Activated T-cell treated with anti-CD3 and anti-CD28 coated beads, Interleukin-2, amount 50 U/mL, for 72 hours (primary cell): ENCODE data around the gene TRPM8. TPM values are rescaled to one million over a fixed set of nuclear protein-coding genes. Genes with fewer than 3 reads are reported as not detected.

Source experiments
- ATAC-seq, 2 donors: fragments of 150-1000 bp; cut with Tn5 transposase; replicated peaks in 1 of 2; 2 replicates each; pipeline ENCODE4 v1.10.0; 2021; ENCODE audit warnings: moderate library complexity in 2 of 2, mild to moderate bottlenecking in 1 of 2
- DNase-seq, 2 donors: peaks; one replicate each; pipeline ENCODE4 v3.0.0; 2021 to 2022; ENCODE audit warnings: mixed read lengths in 1 of 2
- H3K27ac Mint-ChIP-seq: one replicate; pipeline ENCODE4 v1.8.0; 2022; ENCODE audit warnings: mild to moderate bottlenecking, moderate library complexity, mixed read lengths
- H3K27me3 Mint-ChIP-seq: one replicate; pipeline ENCODE4 v1.8.0; 2022; ENCODE audit warnings: low read depth, mixed read lengths
- H3K36me3 Mint-ChIP-seq, 2 donors: one replicate each; pipeline ENCODE4 v1.8.0; 2022; ENCODE audit warnings: mixed read lengths in 2 of 2, mild to moderate bottlenecking in 1 of 2; ENCODE audit not compliant: insufficient read depth in 2 of 2
- H3K4me1 Mint-ChIP-seq: one replicate; pipeline ENCODE4 v1.8.0; 2022; ENCODE audit warnings: low read depth, mixed read lengths
- H3K4me3 Mint-ChIP-seq, 2 donors: one replicate each; pipeline ENCODE4 v1.8.0; 2022; ENCODE audit warnings: mild to moderate bottlenecking in 2 of 2, mixed read lengths in 2 of 2, moderate library complexity in 2 of 2
- H3K9me3 Mint-ChIP-seq, 2 donors: one replicate each; pipeline ENCODE4 v1.8.0; 2022; ENCODE audit warnings: mixed read lengths in 2 of 2
- total RNA-seq, 2 donors: library from RNA; stranded (reverse); gene quantifications; one replicate each; pipeline ENCODE4 v1.2.3, GENCODE V29; 2022

TRPM8 gene
- total RNA-seq, 2 donors from 2014 or later = not detected

DNA sequence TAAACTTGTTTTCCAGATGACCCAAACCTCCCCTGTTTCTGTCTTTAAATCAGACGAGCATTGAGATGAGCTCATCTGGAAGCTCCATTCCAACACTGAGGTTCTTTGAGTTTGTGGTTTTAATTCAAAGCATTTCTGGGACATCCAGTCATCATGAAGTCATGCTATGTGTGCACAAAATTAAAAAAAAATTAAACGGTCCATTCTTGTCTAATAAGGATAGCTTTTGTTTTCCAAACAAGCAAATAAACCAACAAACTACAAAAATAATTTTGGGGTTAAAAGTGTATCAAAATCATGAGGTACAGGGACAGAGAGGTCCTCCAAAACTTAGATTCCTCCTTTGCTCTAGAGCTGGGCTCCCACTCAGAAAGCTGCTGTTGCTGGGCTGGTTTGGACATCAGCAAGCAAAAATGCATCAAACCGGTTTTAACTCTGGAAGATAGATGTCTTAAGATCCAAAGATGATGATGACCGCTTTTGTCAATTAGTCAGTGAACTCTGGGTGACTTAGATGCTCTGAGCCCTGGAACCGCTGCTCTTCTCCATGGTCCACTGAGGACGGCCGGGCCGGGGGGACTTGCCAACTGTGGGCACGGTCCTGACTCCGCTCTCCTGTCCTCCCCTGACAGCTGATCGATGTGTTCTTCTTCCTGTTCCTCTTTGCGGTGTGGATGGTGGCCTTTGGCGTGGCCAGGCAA is 65.4 kb downstream of the TRPM8 start:
- H3K9me3 Mint-ChIP-seq = peaks cover 0 to 3% of the 10 kb centered on the region in 2 donors
- DNase-seq (no peak), ATAC-seq (no peak)
- H3K4me3 Mint-ChIP-seq = no peak overlapping the region
- H3K27ac Mint-ChIP-seq = no peak overlapping the region
- peaks cover 0 to 2% of the 10 kb centered on the region in 2 donors for H3K36me3 Mint-ChIP-seq
- peaks cover 17% of the 10 kb centered on the region for H3K4me1 Mint-ChIP-seq
- H3K27me3 Mint-ChIP-seq = no peaks in the 10 kb centered on the region

DNA sequence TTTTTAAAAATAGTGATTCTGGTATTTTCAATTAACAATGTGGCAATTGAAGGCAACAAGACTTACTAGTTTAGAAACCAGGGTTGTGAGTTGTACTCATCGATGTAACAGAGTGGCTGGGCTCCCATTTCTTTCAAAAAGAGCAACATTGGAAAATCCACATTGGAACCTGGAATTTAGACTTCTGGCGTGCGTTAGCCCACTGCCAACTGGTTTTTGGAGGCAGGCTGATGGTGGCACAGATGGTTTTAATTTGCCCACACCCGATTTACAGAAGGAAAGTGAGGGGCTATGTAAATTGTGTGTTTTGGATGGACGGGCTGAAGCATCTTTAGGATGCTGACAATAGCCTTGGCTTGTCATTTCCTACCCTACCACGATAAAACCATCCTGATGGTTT is 66.3 kb downstream of the TRPM8 start:
- peaks cover 22% of the 10 kb centered on the region for H3K4me1 Mint-ChIP-seq
- ATAC-seq (no peak), DNase-seq (no peak)
- no peak overlapping the region for H3K4me3 Mint-ChIP-seq
- H3K27ac Mint-ChIP-seq = no peak overlapping the region
- peaks cover 2% of the 10 kb centered on the region in 2 donors for H3K36me3 Mint-ChIP-seq
- no peaks in the 10 kb centered on the region for H3K27me3 Mint-ChIP-seq
- peaks cover 0 to 10% of the 10 kb centered on the region in 2 donors for H3K9me3 Mint-ChIP-seq

DNA sequence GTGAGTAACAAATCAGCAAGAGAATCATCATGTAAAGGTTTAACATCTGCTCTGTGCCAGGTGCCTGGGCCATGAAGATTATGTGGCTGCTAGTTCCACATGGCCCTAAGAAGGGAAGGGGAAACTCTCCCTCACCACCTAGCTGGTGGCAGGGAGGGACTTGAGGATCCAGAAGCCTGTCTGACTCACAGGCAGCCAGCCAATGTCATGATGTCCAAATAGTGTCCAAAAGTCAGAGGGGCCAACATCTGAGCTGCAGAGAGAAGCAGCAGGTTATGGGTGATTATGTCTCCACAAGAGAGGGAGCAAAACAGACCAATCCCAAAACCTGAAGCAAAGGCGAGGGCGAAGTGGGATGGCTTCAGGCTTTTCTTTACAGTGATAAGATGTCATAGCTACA is 71.4 kb downstream of the TRPM8 start:
- Mint-ChIP-seq H3K27me3 (no peaks in the 10 kb centered on the region), H3K4me1 (peaks cover 49% of the 10 kb centered on the region), H3K4me3 (no peak overlapping the region), H3K9me3 (peaks cover 0 to 10% of the 10 kb centered on the region in 2 donors), H3K36me3 (peaks cover 2% of the 10 kb centered on the region in 2 donors), H3K27ac (no peak overlapping the region)
- ATAC-seq (no peak), DNase-seq (no peak)

DNA sequence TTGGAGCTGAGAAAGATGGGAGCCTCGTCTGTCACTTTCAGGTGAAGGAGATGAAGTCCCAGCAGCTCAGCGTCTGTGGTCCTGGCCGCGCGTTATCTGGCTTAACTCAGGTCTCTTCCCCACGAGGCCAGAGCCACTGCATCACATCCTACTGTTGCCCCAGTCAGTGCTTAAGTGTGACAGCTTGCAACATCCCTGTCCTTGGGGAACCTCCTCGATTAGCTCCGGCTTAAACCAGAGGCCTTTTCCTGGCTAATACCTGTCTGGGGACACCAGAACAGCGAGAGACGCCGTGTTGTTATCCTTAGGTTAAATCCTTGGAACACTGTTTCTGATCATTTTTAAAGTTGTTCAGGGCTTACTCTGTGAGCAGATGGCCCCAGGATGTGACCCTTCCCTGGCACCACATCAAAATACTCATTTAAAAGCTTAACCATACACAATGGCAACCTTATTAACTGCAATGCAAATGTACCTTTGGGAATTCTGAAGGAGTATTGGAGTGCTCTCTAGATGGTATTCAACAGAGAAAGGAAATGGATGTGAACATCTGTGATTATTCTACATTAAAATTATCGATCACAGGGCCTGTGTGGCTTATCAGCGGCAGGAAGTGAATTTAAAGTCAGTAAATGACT is 72.2 kb downstream of the TRPM8 start:
- peak overlapping the region in 1 of 2 donors; percentile 74 for H3K4me3 Mint-ChIP-seq
- peaks cover 49% of the 10 kb centered on the region for H3K4me1 Mint-ChIP-seq
- peaks cover 0 to 10% of the 10 kb centered on the region in 2 donors for H3K9me3 Mint-ChIP-seq
- H3K27me3 Mint-ChIP-seq = no peaks in the 10 kb centered on the region
- DNase-seq = no peak
- H3K27ac Mint-ChIP-seq = no peak overlapping the region
- peaks cover 2% of the 10 kb centered on the region in 2 donors for H3K36me3 Mint-ChIP-seq
- ATAC-seq = no peak

DNA sequence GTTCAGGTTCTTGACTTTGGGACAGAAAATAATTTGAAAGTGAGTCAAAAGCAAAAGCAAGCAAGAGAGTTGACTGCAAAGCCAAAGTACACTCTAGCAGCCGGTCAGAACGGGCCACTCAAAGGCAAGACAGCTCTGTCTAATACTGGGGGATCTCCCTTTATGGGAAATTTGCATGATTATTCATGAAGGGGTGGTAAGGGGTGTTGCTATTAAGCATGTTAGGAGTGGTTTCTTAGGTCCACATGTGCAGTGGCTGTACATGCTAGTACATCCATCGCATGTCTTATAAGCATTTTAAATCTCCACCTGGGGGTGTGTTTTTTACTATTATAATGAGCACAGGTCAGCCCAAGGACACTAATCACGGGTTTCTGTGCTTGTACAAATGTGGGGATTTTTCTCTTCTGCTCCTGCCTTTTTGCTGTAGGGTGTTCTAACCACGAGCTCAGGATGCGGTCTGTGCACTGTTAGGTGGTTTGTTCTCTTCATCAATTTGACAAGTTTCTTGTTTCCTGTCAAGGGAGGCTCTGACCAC is 73.2 kb downstream of the TRPM8 start:
- Mint-ChIP-seq H3K4me1 (peaks cover 49% of the 10 kb centered on the region), H3K4me3 (peak overlapping the region; percentile 30 to 74)
- DNase-seq = peak; percentile 60 to 64

DNA sequence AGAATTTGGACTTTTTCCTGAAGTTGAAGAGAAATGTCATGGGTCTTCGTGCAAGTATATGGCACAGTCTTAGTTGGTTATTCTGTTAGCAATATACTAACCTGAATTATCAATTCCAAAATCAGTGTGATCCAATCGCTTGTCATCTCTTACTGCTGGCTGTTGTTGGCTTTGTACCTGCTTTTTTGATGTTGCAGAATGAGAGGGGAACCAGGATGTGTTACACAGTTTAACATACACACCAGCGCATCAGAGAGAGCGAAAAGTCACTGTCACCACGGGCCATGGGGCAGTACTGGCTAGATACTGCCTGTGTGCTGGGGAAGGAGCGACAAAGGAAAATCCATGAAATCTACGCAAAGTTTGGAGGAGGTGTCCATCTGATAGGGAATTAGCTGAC is 74.0 kb downstream of the TRPM8 start:
- no peak overlapping the region for H3K27ac Mint-ChIP-seq
- peaks cover 0 to 7% of the 10 kb centered on the region in 2 donors for H3K9me3 Mint-ChIP-seq
- ATAC-seq (no peak), DNase-seq (no peak)
- H3K4me1 Mint-ChIP-seq = peaks cover 53% of the 10 kb centered on the region
- peaks cover 0 to 2% of the 10 kb centered on the region in 2 donors for H3K36me3 Mint-ChIP-seq
- no peaks in the 10 kb centered on the region for H3K27me3 Mint-ChIP-seq
- no peak overlapping the region for H3K4me3 Mint-ChIP-seq

More for the DNA sequence above, 73.2 kb downstream of the TRPM8 start:
- Mint-ChIP-seq H3K9me3 (peaks cover 0 to 8% of the 10 kb centered on the region in 2 donors), H3K36me3 (peaks cover 2% of the 10 kb centered on the region in 2 donors), H3K27ac (no peak overlapping the region), H3K27me3 (no peaks in the 10 kb centered on the region)
- ATAC-seq = peak; percentile 88

DNA sequence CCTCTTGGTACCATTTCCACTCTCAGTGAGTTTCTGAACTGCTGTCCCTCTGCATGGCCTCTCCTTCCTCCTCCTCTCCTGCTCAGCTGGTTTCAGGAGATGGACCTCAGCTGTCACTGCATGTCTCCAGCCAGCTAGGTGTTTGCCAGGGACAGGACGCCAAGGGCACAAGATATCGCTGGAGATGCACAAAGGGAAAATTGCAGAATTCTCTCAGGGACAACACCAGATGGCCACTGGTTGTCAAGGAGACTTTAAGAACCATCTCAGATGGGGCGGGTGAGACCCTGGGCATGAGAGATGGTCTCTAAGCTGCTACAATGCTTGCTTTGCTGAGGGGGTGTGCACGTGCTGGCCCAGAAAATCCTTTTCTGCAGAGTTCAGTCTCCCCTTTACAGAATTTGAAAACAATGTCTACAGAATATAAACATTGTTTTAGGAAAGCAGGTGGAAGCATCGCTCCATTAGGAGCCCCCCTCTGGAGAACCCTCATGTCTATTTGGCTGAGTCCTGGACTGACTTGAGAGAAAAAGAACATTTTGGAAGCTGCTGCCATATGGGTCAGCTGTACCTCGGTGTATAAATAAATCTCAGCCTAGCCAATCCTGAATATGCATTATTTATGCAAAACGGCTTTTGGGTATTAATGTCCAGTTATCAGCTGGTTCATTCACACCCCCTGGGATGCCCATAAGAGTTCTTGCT is 75.5 kb downstream of the TRPM8 start:
- ATAC-seq = no peak
- H3K4me1 Mint-ChIP-seq = peaks cover 58% of the 10 kb centered on the region

DNA sequence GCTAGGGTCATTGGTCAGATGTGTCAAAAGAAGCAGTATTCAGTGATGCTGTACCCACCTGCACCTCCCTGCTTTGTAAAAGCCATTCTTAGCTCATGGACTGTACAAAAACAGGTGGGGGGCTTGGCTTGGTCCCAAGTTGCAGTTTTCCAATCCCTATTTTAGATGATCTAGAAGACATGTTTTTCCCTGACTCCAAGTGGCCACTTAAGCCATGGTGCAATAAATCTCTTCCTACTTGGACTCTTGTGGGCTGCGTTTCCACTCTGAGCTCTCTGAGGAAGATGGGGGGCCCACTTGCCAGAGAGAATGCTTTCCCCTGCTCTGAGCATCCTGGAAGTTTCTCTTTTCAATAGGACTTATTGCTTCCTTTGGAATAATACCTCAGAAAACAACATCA is 76.3 kb downstream of the TRPM8 start:
- ATAC-seq (no peak), DNase-seq (no peak)
- H3K4me1 Mint-ChIP-seq = peaks cover 50% of the 10 kb centered on the region
- no peaks in the 10 kb centered on the region for H3K27me3 Mint-ChIP-seq
- H3K9me3 Mint-ChIP-seq = no peaks in the 10 kb centered on the region
- no peak overlapping the region for H3K27ac Mint-ChIP-seq
- no peaks in the 10 kb centered on the region for H3K36me3 Mint-ChIP-seq
- no peak overlapping the region for H3K4me3 Mint-ChIP-seq

More for the DNA sequence above, 75.5 kb downstream of the TRPM8 start:
- H3K4me3 Mint-ChIP-seq = no peak overlapping the region
- peaks cover 0 to 2% of the 10 kb centered on the region in 2 donors for H3K36me3 Mint-ChIP-seq
- no peaks in the 10 kb centered on the region for H3K27me3 Mint-ChIP-seq
- DNase-seq = no peak
- H3K27ac Mint-ChIP-seq = no peak overlapping the region
- peaks cover 0 to 7% of the 10 kb centered on the region in 2 donors for H3K9me3 Mint-ChIP-seq

DNA sequence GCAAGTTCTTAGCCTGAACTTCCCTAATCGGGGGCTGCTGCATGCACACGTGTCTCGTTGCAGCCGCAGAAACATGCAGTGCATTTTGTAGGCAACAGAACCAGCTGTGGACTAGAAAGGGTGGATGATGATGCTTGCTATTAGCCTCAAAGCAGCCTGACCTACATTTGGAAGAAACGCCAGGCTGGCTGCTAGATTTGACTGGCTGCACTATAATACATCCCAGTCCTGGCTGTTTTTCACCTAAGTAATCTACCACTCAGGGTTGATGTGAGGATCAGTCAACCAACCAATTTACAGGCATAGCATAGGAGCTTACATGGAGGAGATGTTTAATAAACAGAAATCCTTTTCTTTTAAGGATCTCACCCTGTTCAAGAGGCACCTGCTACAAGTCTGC is 77.0 kb downstream of the TRPM8 start:
- H3K4me1 Mint-ChIP-seq = peaks cover 45% of the 10 kb centered on the region
- H3K27ac Mint-ChIP-seq = no peak overlapping the region
- no peak for ATAC-seq
- no peaks in the 10 kb centered on the region for H3K9me3 Mint-ChIP-seq
- H3K4me3 Mint-ChIP-seq = no peak overlapping the region
- DNase-seq = no peak
- no peaks in the 10 kb centered on the region for H3K36me3 Mint-ChIP-seq
- H3K27me3 Mint-ChIP-seq = no peaks in the 10 kb centered on the region

DNA sequence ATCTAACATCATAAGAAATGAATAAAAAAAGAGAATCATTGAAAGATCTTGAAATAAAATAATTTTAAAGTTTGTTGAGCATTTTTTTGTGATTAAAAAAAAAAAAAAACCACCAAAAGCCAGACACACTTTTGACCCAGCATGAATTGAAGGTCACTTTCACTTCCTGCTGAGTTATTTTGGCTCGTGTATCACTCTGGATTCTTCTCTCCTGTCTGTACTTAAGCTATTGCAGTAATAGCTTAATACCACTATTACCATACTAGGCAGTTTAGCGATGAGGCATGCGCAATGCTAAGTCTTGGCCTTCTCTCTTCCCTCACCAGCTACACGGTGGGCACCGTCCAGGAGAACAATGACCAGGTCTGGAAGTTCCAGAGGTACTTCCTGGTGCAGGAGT is 78.8 kb downstream of the TRPM8 start:
- Mint-ChIP-seq H3K36me3 (no peaks in the 10 kb centered on the region), H3K4me1 (peaks cover 31% of the 10 kb centered on the region), H3K27me3 (no peaks in the 10 kb centered on the region), H3K4me3 (no peak overlapping the region), H3K27ac (no peak overlapping the region), H3K9me3 (no peaks in the 10 kb centered on the region)
- ATAC-seq = no peak
- no peak for DNase-seq

DNA sequence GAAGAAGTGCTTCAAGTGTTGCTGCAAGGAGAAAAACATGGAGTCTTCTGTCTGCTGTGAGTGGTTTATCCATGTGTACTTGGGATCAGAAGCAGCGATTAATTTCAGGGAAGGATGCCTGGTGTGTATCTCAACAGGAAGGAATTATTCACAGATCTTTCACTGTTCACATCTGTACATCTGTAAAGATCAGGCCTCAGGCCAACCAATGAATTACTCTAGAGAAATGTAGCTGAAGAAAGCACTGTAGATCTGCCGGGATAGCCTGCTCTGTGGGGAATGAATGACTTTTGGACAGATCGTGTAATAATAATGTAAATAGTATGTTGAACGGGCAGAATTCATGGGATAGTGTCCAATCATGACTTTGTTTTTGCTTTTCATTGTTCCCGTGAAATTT is 79.3 kb downstream of the TRPM8 start:
- DNase-seq = no peak
- Mint-ChIP-seq H3K27me3 (no peaks in the 10 kb centered on the region), H3K4me1 (peaks cover 31% of the 10 kb centered on the region), H3K27ac (no peak overlapping the region), H3K9me3 (no peaks in the 10 kb centered on the region), H3K4me3 (no peak overlapping the region), H3K36me3 (no peaks in the 10 kb centered on the region)
- ATAC-seq = no peak

DNA sequence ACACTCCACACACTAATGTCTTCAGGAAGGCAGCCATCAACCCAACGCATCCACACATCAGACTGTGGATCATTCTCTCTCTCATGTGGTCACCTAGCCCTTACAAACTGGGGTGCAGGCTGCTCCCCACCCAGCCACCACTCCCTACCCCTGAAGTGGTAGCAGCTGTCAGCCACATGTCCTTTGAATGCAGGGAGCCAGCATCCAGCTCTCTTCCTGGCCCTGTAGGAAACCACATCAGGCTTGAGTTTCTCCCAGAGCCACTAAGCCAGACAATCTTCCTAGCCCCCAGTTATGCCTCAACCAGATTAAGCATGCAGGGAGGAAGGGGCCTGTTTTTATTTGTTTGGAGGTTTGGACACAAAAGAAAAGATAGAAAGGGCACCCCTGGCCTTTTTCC is 80.5 kb downstream of the TRPM8 start:
- no peaks in the 10 kb centered on the region for H3K36me3 Mint-ChIP-seq
- H3K27ac Mint-ChIP-seq = no peak overlapping the region
- DNase-seq (no peak), ATAC-seq (no peak)
- H3K4me1 Mint-ChIP-seq = peaks cover 30% of the 10 kb centered on the region
- no peak overlapping the region for H3K4me3 Mint-ChIP-seq
- H3K27me3 Mint-ChIP-seq = no peaks in the 10 kb centered on the region
- H3K9me3 Mint-ChIP-seq = no peaks in the 10 kb centered on the region

DNA sequence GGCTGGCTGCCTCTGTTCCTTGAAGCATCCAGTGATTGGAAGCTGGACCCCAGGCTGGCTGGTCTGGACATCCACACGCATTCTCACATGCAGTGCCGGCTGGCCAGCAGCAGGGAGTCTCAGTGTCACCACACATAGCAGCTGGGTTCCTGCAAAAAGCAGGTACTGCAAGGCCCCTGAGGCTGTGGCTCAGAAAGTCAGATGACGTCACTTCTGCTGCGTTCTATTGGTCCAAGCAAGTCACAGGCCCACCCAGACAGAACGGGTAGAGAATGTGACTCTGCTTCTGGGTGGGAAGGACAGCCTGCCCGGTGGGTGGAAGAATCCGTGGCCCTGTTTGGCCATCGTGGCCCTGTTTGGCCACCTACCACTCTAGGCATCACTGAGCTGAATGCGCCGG is 82.0 kb downstream of the TRPM8 start:
- Mint-ChIP-seq H3K4me1 (peaks cover 37% of the 10 kb centered on the region), H3K27me3 (no peaks in the 10 kb centered on the region), H3K4me3 (no peak overlapping the region), H3K36me3 (no peaks in the 10 kb centered on the region), H3K9me3 (no peaks in the 10 kb centered on the region), H3K27ac (no peak overlapping the region)
- DNase-seq (no peak), ATAC-seq (no peak)
